Tibial nerve (tissue), 3 donors: Measurements from ENCODE around the gene PHLDB3.

Experiments used
- POLR2A ChIP-seq, 2 donors: fragments of 450-650 bp; IDR thresholded peaks; one replicate each; pipeline ENCODE4 v1.6.1; 2017; ENCODE audit warnings: antibody characterized with exemption in 2 of 2, mild to moderate bottlenecking in 2 of 2, moderate library complexity in 2 of 2
- TF ChIP-seq, protein P1 (sequence below), 5 experiments: fragments of 200-600 bp in 3 of 5; fragments of 450-650 bp in 2 of 5; sonication (generic) in 3 of 5; IDR thresholded peaks; one replicate each; pipeline ENCODE4 v1.5.1; 2016 to 2019; ENCODE audit warnings: antibody characterized with exemption in 5 of 5, mild to moderate bottlenecking in 3 of 5, moderate library complexity in 2 of 5

DNA sequence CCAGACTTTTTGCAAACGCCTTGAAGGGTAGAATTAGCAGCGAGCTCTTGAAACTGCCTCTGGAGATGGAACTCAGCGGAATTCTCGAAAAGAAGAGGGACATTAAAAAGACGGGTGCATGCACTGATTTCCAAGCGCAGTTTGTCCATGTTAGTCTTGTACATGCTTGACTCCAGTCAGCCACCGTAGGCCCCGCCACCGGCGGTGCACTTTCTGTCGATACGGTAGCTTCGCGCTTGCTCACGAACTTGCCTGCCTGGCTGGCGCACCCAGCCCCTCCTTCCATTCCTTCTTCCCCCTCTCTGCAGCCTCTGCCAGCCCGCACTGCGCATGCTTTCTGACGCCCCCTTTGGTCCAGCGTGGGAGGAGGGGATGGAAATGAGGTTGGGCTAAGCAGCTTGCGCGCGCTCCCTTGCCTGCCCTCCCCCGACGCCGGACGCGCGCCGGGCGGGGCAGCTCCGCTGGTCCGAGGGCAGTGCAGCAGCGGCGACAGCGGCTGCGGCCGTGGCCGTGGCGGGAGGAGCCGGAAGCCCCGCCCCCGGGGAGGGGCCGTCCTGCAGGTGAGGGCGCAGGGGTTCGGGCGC lies 28.5 kb upstream of the PHLDB3 start, which contains the start of gene ZNF575:
- TF ChIP-seq, protein P1, sequence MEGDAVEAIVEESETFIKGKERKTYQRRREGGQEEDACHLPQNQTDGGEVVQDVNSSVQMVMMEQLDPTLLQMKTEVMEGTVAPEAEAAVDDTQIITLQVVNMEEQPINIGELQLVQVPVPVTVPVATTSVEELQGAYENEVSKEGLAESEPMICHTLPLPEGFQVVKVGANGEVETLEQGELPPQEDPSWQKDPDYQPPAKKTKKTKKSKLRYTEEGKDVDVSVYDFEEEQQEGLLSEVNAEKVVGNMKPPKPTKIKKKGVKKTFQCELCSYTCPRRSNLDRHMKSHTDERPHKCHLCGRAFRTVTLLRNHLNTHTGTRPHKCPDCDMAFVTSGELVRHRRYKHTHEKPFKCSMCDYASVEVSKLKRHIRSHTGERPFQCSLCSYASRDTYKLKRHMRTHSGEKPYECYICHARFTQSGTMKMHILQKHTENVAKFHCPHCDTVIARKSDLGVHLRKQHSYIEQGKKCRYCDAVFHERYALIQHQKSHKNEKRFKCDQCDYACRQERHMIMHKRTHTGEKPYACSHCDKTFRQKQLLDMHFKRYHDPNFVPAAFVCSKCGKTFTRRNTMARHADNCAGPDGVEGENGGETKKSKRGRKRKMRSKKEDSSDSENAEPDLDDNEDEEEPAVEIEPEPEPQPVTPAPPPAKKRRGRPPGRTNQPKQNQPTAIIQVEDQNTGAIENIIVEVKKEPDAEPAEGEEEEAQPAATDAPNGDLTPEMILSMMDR (IDR thresholded peaks at IDR 0.05): peak in 2 of 5 experiments; percentile 30 to 37
- TF ChIP-seq POLR2A (IDR thresholded peaks at IDR 0.05): peak; percentile 28 to 48
